ENCODE measurements around the gene MAPK8.

Gene MAPK8

GRCh38 chr10:48284811-48285210, 21.7 kb upstream of the MAPK8 start:
- Histone ChIP-seq H3K4me1 (ENCODE audit: insufficient read depth, low read length) (peaks cover 22% of the 10 kb centered on the region), H3K9me3 (ENCODE audit: low read length) (peaks cover 2% of the 10 kb centered on the region), H3K27me3 (ENCODE audit: insufficient read depth, low read length) (no peaks in the 10 kb centered on the region), H2AFZ (ENCODE audit: low read depth, low read length) (no peak overlapping the region), H3K4me3 (ENCODE audit: low read length) (no peak overlapping the region), H3K36me3 (ENCODE audit: insufficient read depth, low read length) (no peaks in the 10 kb centered on the region)

- Histone ChIP-seq H3K36me3 (ENCODE audit: insufficient read depth, low read length) (no peaks in the 10 kb centered on the region), H3K9me3 (ENCODE audit: low read length) (peaks cover 2% of the 10 kb centered on the region), H2AFZ (ENCODE audit: low read depth, low read length) (no peak overlapping the region), H3K4me3 (ENCODE audit: low read length) (no peak overlapping the region), H3K4me1 (ENCODE audit: insufficient read depth, low read length) (peaks cover 26% of the 10 kb centered on the region), H3K27me3 (ENCODE audit: insufficient read depth, low read length) (no peaks in the 10 kb centered on the region)
Measured at GRCh38 chr10:48285710-48286109, 20.8 kb upstream of the MAPK8 start.

GRCh38 chr10:48286356-48286755, 20.1 kb upstream of the MAPK8 start:
- Histone ChIP-seq H3K9me3 (ENCODE audit: low read length) (peaks cover 2% of the 10 kb centered on the region), H3K27me3 (ENCODE audit: insufficient read depth, low read length) (no peaks in the 10 kb centered on the region), H2AFZ (ENCODE audit: low read depth, low read length) (no peak overlapping the region), H3K4me3 (ENCODE audit: low read length) (no peak overlapping the region), H3K4me1 (ENCODE audit: insufficient read depth, low read length) (peaks cover 28% of the 10 kb centered on the region), H3K36me3 (ENCODE audit: insufficient read depth, low read length) (no peaks in the 10 kb centered on the region)

- H3K4me1 ChIP-seq (ENCODE audit: insufficient read depth, low read length) = peaks cover 31% of the 10 kb centered on the region
- peaks cover 2% of the 10 kb centered on the region for H3K9me3 ChIP-seq (ENCODE audit: low read length)
- H3K4me3 ChIP-seq (ENCODE audit: low read length) = no peak overlapping the region
- no peaks in the 10 kb centered on the region for H3K36me3 ChIP-seq (ENCODE audit: insufficient read depth, low read length)
- no peak overlapping the region for H2AFZ ChIP-seq (ENCODE audit: low read depth, low read length)
- H3K27me3 ChIP-seq (ENCODE audit: insufficient read depth, low read length) = no peaks in the 10 kb centered on the region
Measured at GRCh38 chr10:48287417-48288391, 18.8 kb upstream of the MAPK8 start.

DNA sequence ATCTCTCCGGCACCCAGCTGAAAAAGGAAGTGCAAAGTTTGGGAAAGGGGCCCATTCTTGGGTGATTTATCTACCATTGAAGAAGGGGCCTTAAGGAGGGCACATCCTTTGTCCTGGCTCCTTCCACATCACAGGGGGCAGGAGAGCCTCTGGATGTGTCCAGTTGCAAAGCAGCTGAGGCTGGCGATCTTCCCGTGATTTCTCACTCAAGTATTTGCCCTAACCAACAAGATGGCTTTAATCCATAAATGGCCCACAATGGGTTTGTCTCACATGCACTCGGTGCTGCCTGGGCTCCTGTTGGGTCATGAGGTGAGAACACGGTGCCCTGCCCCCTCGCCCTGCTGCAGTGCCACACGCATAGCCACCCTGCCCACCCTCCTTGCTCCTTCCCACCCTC, 17.8 kb upstream of the MAPK8 start:
- H2AFZ ChIP-seq (ENCODE audit: low read depth, low read length) = no peak overlapping the region
- H3K36me3 ChIP-seq (ENCODE audit: insufficient read depth, low read length) = no peaks in the 10 kb centered on the region
- H3K9me3 ChIP-seq (ENCODE audit: low read length) = peaks cover 2% of the 10 kb centered on the region
- no peaks in the 10 kb centered on the region for H3K27me3 ChIP-seq (ENCODE audit: insufficient read depth, low read length)
- H3K4me1 ChIP-seq (ENCODE audit: insufficient read depth, low read length) = peaks cover 31% of the 10 kb centered on the region
- H3K4me3 ChIP-seq (ENCODE audit: low read length) = no peak overlapping the region

- Histone ChIP-seq H3K36me3 (ENCODE audit: insufficient read depth, low read length) (no peaks in the 10 kb centered on the region), H2AFZ (ENCODE audit: low read depth, low read length) (peak overlapping the region; percentile 11), H3K4me1 (ENCODE audit: insufficient read depth, low read length) (peaks cover 31% of the 10 kb centered on the region), H3K27me3 (ENCODE audit: insufficient read depth, low read length) (no peaks in the 10 kb centered on the region), H3K4me3 (ENCODE audit: low read length) (no peak overlapping the region), H3K9me3 (ENCODE audit: low read length) (no peaks in the 10 kb centered on the region)
Measured at GRCh38 chr10:48289501-48290238, 16.8 kb upstream of the MAPK8 start.

- no peaks in the 10 kb centered on the region for H3K36me3 ChIP-seq (ENCODE audit: insufficient read depth, low read length)
- no peak overlapping the region for H3K4me3 ChIP-seq (ENCODE audit: low read length)
- peaks cover 31% of the 10 kb centered on the region for H3K4me1 ChIP-seq (ENCODE audit: insufficient read depth, low read length)
- no peaks in the 10 kb centered on the region for H3K9me3 ChIP-seq (ENCODE audit: low read length)
- H2AFZ ChIP-seq (ENCODE audit: low read depth, low read length) = peak overlapping the region; percentile 11
- no peaks in the 10 kb centered on the region for H3K27me3 ChIP-seq (ENCODE audit: insufficient read depth, low read length)
Measured at GRCh38 chr10:48290286-48290685, 16.2 kb upstream of the MAPK8 start.

DNA sequence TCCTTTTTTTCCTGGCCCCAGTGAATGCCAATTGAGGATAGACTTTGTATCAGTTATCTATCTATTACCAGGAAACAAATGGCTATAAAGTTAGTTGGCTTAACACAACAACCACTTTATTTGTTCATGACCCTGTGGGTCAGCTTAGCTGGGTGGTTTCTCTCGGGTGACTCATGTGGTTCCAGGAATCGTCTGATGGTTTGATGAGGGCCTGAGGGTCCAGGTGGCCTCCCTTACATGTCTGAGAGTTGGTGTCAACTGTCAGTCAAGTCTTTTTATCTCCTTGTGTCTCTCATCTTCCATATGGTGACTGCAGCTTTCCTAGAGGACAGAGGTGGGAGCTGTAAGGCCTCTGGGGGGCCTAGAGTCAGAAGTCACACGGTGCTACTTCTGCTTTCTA, 15.3 kb upstream of the MAPK8 start:
- no peaks in the 10 kb centered on the region for H3K36me3 ChIP-seq (ENCODE audit: insufficient read depth, low read length)
- H3K4me3 ChIP-seq (ENCODE audit: low read length) = no peak overlapping the region
- peaks cover 4% of the 10 kb centered on the region for H3K27me3 ChIP-seq (ENCODE audit: insufficient read depth, low read length)
- H3K9me3 ChIP-seq (ENCODE audit: low read length) = no peaks in the 10 kb centered on the region
- no peak overlapping the region for H2AFZ ChIP-seq (ENCODE audit: low read depth, low read length)
- peaks cover 31% of the 10 kb centered on the region for H3K4me1 ChIP-seq (ENCODE audit: insufficient read depth, low read length)

- no peaks in the 10 kb centered on the region for H3K36me3 ChIP-seq (ENCODE audit: insufficient read depth, low read length)
- H3K4me1 ChIP-seq (ENCODE audit: insufficient read depth, low read length) = peaks cover 30% of the 10 kb centered on the region
Measured at GRCh38 chr10:48292616-48293015, 13.9 kb upstream of the MAPK8 start.

GRCh38 chr10:48294431-48294830, 12.0 kb upstream of the MAPK8 start:
- no peak overlapping the region for H2AFZ ChIP-seq (ENCODE audit: low read depth, low read length)
- H3K4me3 ChIP-seq (ENCODE audit: low read length) = no peak overlapping the region
- H3K9me3 ChIP-seq (ENCODE audit: low read length) = no peaks in the 10 kb centered on the region
- peaks cover 4% of the 10 kb centered on the region for H3K27me3 ChIP-seq (ENCODE audit: insufficient read depth, low read length)
- H3K4me1 ChIP-seq (ENCODE audit: insufficient read depth, low read length) = peaks cover 12% of the 10 kb centered on the region
- H3K36me3 ChIP-seq (ENCODE audit: insufficient read depth, low read length) = no peaks in the 10 kb centered on the region

More at GRCh38 chr10:48292616-48293015, 13.9 kb upstream of the MAPK8 start:
- Histone ChIP-seq H3K27me3 (ENCODE audit: insufficient read depth, low read length) (peaks cover 4% of the 10 kb centered on the region), H3K9me3 (ENCODE audit: low read length) (no peaks in the 10 kb centered on the region), H3K4me3 (ENCODE audit: low read length) (no peak overlapping the region), H2AFZ (ENCODE audit: low read depth, low read length) (no peak overlapping the region)

- no peak overlapping the region for H3K4me3 ChIP-seq (ENCODE audit: low read length)
- no peaks in the 10 kb centered on the region for H3K4me1 ChIP-seq (ENCODE audit: insufficient read depth, low read length)
- H2AFZ ChIP-seq (ENCODE audit: low read depth, low read length) = no peak overlapping the region
- no peaks in the 10 kb centered on the region for H3K9me3 ChIP-seq (ENCODE audit: low read length)
- H3K27me3 ChIP-seq (ENCODE audit: insufficient read depth, low read length) = peaks cover 13% of the 10 kb centered on the region
- no peaks in the 10 kb centered on the region for H3K36me3 ChIP-seq (ENCODE audit: insufficient read depth, low read length)
Measured at GRCh38 chr10:48296576-48297098, 9.8 kb upstream of the MAPK8 start.

DNA sequence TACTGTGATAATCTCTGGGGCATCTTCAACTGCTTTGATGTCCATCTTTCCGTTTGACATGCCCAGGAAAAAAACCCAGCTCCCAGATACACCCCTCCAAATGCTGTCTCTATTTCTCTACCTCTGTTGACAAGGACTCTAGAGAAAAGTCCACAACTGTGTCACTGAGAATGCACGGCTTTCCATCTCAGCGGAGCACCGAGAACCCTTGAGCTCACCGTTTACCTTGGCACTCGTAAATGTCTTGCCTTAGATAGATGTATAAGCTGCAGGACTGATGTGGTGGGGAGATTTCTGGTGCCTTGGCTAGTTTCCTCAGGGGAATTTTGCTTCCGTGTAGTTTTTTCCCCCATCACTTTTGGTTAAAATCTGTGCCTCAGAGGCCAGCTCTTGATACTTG, 7.4 kb upstream of the MAPK8 start:
- Histone ChIP-seq H3K4me1 (ENCODE audit: insufficient read depth, low read length) (no peaks in the 10 kb centered on the region), H3K9me3 (ENCODE audit: low read length) (no peaks in the 10 kb centered on the region), H3K36me3 (ENCODE audit: insufficient read depth, low read length) (no peaks in the 10 kb centered on the region), H3K27me3 (ENCODE audit: insufficient read depth, low read length) (peaks cover 13% of the 10 kb centered on the region), H2AFZ (ENCODE audit: low read depth, low read length) (no peak overlapping the region), H3K4me3 (ENCODE audit: low read length) (no peak overlapping the region)

DNA sequence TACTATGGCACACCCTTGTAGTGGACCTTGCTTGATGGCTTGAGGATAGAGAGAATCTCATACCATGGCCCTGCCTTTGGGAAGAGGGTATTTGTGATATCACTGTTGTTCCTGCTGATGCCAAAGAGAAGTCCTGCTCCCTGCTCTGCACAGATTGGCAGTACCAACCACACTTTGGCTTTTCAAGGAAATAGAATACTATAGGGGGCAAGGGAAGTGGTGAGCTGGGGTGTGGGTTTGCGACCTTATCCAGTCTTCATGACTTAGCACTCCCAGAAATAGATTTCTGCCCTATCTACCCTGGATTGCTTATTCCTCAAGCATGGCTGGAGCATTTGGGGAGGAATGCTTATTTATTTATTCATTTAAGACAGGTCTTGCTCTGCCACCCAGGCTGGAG, 6.8 kb upstream of the MAPK8 start:
- Histone ChIP-seq H2AFZ (ENCODE audit: low read depth, low read length) (no peak overlapping the region), H3K27me3 (ENCODE audit: insufficient read depth, low read length) (peaks cover 13% of the 10 kb centered on the region), H3K4me3 (ENCODE audit: low read length) (no peak overlapping the region), H3K4me1 (ENCODE audit: insufficient read depth, low read length) (no peaks in the 10 kb centered on the region), H3K9me3 (ENCODE audit: low read length) (no peaks in the 10 kb centered on the region), H3K36me3 (ENCODE audit: insufficient read depth, low read length) (no peaks in the 10 kb centered on the region)

Measured in neuron (in vitro differentiated cells).